Tongue (tissue), 2 donors: ENCODE measurements around the gene BIN2. TPM values are rescaled to one million over a fixed set of nuclear protein-coding genes. Genes with fewer than 3 reads are reported as not detected.

Experiments used
- DNase-seq: peaks from one replicate; pipeline ENCODE4 v3.0.0-alpha.2; 2015
- total RNA-seq: library from RNA; depleted of rRNA; stranded (reverse); fragments of >200 nt; gene quantifications from one replicate; pipeline ENCODE4 v1.2.3, GENCODE V29; 2014

Gene BIN2
- total RNA-seq, result 3.8 TPM

- DNase-seq, result no peak
Observed at GRCh38 chr12:51323966-51324895, at the start of gene BIN2. TSS of gene BIN2 (minus strand) at chr12:51324174. CDS start at chr12:51324102, 72 bp downstream.

- no peak for DNase-seq
Observed at GRCh38 chr12:51373187-51373586, 49.2 kb upstream of the BIN2 start.

GRCh38 chr12:51372021-51372420 lies 48.0 kb upstream of the BIN2 start:
- no peak for DNase-seq

GRCh38 chr12:51371295-51371953 lies 47.5 kb upstream of the BIN2 start:
- peak; percentile 69 for DNase-seq

GRCh38 chr12:51370667-51371066 lies 46.7 kb upstream of the BIN2 start:
- no peak for DNase-seq

GRCh38 chr12:51369581-51369980 lies 45.6 kb upstream of the BIN2 start:
- DNase-seq, result no peak

GRCh38 chr12:51368640-51369517 lies 44.9 kb upstream of the BIN2 start:
- DNase-seq, result peak; percentile 9

- no peak for DNase-seq
Observed at GRCh38 chr12:51365276-51365675, 41.3 kb upstream of the BIN2 start.

GRCh38 chr12:51364001-51364400 lies 40.0 kb upstream of the BIN2 start:
- no peak for DNase-seq

- no peak for DNase-seq
Observed at GRCh38 chr12:51362747-51363342, 38.9 kb upstream of the BIN2 start.

GRCh38 chr12:51362307-51362706 lies 38.3 kb upstream of the BIN2 start:
- DNase-seq, result no peak

GRCh38 chr12:51361161-51362016 lies 37.4 kb upstream of the BIN2 start:
- no peak for DNase-seq

- DNase-seq, result no peak
Observed at GRCh38 chr12:51360315-51360714, 36.3 kb upstream of the BIN2 start.

GRCh38 chr12:51359851-51360250 lies 35.9 kb upstream of the BIN2 start:
- no peak for DNase-seq

GRCh38 chr12:51358496-51358895 lies 34.5 kb upstream of the BIN2 start:
- no peak for DNase-seq

- DNase-seq, result no peak
Observed at GRCh38 chr12:51357374-51358047, 33.5 kb upstream of the BIN2 start.

- peak; percentile 50 for DNase-seq
Observed at GRCh38 chr12:51351913-51352532, 28.0 kb upstream of the BIN2 start.

- DNase-seq, result no peak
Observed at GRCh38 chr12:51349026-51349425, 25.1 kb upstream of the BIN2 start.

- no peak for DNase-seq
Observed at GRCh38 chr12:51348116-51348515, 24.1 kb upstream of the BIN2 start.

GRCh38 chr12:51346581-51346980 lies 22.6 kb upstream of the BIN2 start, which contains the start of gene CELA1:
TSS of gene CELA1 (minus strand) at chr12:51346679. CDS start at chr12:51346638, 41 bp downstream.
- DNase-seq, result no peak
